ENCODE results near the gene HIPK1.

DNA sequence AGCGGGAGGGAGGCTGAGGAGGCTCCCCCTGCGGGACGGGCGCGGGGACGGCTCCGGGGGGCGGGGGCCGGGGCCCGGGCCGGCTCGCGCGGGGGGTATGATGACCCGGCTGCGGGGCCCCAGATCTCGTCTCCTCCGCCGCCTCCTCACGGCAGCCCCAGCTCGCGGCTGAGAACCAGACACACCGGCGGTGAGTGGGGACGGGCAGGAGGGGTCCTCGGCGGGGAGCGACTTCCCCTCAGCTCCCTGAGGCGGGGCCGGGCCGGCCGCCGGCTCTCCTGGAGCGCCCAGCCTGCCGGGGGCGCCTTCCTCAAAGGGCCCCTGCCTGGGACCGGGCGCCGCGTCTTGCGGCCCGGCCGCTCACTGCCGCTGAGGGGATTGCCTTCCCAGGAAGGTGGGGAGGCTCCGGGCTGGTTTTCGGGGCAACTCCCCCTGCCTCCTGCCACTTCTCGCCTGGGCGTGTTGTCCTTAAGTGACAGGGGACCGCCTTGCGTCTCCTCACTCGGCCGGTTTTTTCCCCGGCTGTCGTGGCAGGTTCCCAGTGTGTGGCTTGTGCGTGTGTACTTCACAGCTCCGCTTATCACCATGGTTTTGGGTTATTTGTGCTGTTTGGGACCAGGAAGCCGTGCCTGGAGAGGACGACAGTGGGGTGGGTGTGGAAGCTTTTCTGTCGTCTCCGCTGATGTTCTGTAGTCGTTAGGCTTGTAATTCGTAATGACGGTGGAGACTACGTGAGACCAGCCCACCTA lies 800 bp downstream of the HIPK1 start:
- TF ChIP-seq, protein P1, sequence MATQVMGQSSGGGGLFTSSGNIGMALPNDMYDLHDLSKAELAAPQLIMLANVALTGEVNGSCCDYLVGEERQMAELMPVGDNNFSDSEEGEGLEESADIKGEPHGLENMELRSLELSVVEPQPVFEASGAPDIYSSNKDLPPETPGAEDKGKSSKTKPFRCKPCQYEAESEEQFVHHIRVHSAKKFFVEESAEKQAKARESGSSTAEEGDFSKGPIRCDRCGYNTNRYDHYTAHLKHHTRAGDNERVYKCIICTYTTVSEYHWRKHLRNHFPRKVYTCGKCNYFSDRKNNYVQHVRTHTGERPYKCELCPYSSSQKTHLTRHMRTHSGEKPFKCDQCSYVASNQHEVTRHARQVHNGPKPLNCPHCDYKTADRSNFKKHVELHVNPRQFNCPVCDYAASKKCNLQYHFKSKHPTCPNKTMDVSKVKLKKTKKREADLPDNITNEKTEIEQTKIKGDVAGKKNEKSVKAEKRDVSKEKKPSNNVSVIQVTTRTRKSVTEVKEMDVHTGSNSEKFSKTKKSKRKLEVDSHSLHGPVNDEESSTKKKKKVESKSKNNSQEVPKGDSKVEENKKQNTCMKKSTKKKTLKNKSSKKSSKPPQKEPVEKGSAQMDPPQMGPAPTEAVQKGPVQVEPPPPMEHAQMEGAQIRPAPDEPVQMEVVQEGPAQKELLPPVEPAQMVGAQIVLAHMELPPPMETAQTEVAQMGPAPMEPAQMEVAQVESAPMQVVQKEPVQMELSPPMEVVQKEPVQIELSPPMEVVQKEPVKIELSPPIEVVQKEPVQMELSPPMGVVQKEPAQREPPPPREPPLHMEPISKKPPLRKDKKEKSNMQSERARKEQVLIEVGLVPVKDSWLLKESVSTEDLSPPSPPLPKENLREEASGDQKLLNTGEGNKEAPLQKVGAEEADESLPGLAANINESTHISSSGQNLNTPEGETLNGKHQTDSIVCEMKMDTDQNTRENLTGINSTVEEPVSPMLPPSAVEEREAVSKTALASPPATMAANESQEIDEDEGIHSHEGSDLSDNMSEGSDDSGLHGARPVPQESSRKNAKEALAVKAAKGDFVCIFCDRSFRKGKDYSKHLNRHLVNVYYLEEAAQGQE (IDR thresholded peaks at IDR 0.05; ENCODE audit: insufficient read depth in 1 of 2, low read depth in 2 of 2, low read length in 1 of 2) = no peak
- TF ChIP-seq, protein P2, sequence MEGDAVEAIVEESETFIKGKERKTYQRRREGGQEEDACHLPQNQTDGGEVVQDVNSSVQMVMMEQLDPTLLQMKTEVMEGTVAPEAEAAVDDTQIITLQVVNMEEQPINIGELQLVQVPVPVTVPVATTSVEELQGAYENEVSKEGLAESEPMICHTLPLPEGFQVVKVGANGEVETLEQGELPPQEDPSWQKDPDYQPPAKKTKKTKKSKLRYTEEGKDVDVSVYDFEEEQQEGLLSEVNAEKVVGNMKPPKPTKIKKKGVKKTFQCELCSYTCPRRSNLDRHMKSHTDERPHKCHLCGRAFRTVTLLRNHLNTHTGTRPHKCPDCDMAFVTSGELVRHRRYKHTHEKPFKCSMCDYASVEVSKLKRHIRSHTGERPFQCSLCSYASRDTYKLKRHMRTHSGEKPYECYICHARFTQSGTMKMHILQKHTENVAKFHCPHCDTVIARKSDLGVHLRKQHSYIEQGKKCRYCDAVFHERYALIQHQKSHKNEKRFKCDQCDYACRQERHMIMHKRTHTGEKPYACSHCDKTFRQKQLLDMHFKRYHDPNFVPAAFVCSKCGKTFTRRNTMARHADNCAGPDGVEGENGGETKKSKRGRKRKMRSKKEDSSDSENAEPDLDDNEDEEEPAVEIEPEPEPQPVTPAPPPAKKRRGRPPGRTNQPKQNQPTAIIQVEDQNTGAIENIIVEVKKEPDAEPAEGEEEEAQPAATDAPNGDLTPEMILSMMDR (IDR thresholded peaks at IDR 0.05) = peak; percentile 32
- TF ChIP-seq SIN3A (IDR thresholded peaks at IDR 0.05; ENCODE audit: borderline replicate concordance, insufficient read depth, low read depth, low read length) (no peak), POLR2AphosphoS5 (IDR thresholded peaks at IDR 0.05; ENCODE audit: low read depth, low read length) (no peak), TCF7L2 (IDR thresholded peaks at IDR 0.05; ENCODE audit: low read depth, low read length) (no peak)

Data from Panc1 (cell line).